HUES64 (cell line): ENCODE results near the gene GRIN3A. TPM values are rescaled to one million over a fixed set of nuclear protein-coding genes. Genes with fewer than 3 reads are reported as not detected.
A peak's percentile ranks its signal among the peaks of the same experiment; 100 is the strongest.

Experiments used
- H3K27ac ChIP-seq: 2 replicates; pipeline ENCODE4 v1.7.0; 2013; ENCODE audit warnings: low read depth, low read length, inconsistent platforms
- H3K27me3 ChIP-seq: 2 replicates; pipeline ENCODE4 v1.6.1; 2013; ENCODE audit warnings: mild to moderate bottlenecking, low read length; ENCODE audit not compliant: insufficient read depth
- H3K36me3 ChIP-seq: 2 replicates; pipeline ENCODE4 v1.6.1; 2013; ENCODE audit warnings: mild to moderate bottlenecking, low read length; ENCODE audit not compliant: insufficient read depth
- H3K4me1 ChIP-seq: 2 replicates; pipeline ENCODE4 v1.6.1; 2013; ENCODE audit warnings: mild to moderate bottlenecking, low read length, moderate library complexity; ENCODE audit not compliant: insufficient read depth
- H3K4me3 ChIP-seq: 2 replicates; pipeline ENCODE4 v1.5.1; 2013; ENCODE audit warnings: mild to moderate bottlenecking, low read length, moderate library complexity
- H3K9ac ChIP-seq: 2 replicates; pipeline ENCODE4 v1.6.1; 2013; ENCODE audit warnings: mild to moderate bottlenecking, low read depth, low read length
- H3K9me3 ChIP-seq: 2 replicates; pipeline ENCODE4 v1.6.1; 2013; ENCODE audit warnings: low read depth, low read length; ENCODE audit not compliant: insufficient read depth
- WGBS: fragments of 150-250, 120-280 bp; methylation state at CpG from one replicate; pipeline ENCODE4 v1.1.7; 2013; ENCODE audit warnings: missing lambda C conversion rate; 5-methylcytosine and 5-hydroxymethylcytosine counted together
- polyA plus RNA-seq, 2 experiments: library from polyadenylated mRNA; stranded (reverse); fragments of 50-300 nt; gene quantifications; one replicate each; pipeline ENCODE4 v1.2.3, GENCODE V29; 2013

GRIN3A gene
- polyA plus RNA-seq (2013, experiment 1 of 2): 0.05 TPM
- 0.06 TPM for polyA plus RNA-seq (2013, experiment 2 of 2)

- H3K4me3 ChIP-seq: peak within 1 kb of the TSS; percentile 53
- H3K9ac ChIP-seq: no peak within 1 kb of the TSS
- 0 out of 2 replicates have a peak, but pooled peaks cover 6% of the 10 kb centered on the region for H3K4me1 ChIP-seq
- peaks cover 52% of the 10 kb centered on the region for H3K27me3 ChIP-seq
- H3K36me3 ChIP-seq: no peaks in the 10 kb centered on the region
- peaks cover 24% of the 10 kb centered on the region for H3K9me3 ChIP-seq
- H3K27ac ChIP-seq: no peak within 1 kb of the TSS
- WGBS: 42% methylated on average over 25 of the region's 26 CpGs
Observed at GRCh38 chr9:101738566-101739183, at the start of gene GRIN3A. GRIN3A (minus strand) TSS chr9:101738647; CDS start chr9:101737979, 668 bp downstream.

- peaks cover 60% of the 10 kb centered on the region for H3K9me3 ChIP-seq
- H3K4me3 ChIP-seq: no peak overlapping the region
- no peak overlapping the region for H3K9ac ChIP-seq
- H3K27me3 ChIP-seq: no peaks in the 10 kb centered on the region
- no peaks in the 10 kb centered on the region for H3K4me1 ChIP-seq
- H3K36me3 ChIP-seq: no peaks in the 10 kb centered on the region
- H3K27ac ChIP-seq: no peak overlapping the region
- WGBS: 33% methylated on average over 1 of the region's 1 CpG
Observed at GRCh38 chr9:101787891-101788290, 49.4 kb upstream of the GRIN3A start.

- Histone ChIP-seq H3K27me3 (no peaks in the 10 kb centered on the region), H3K4me3 (no peak overlapping the region), H3K36me3 (no peaks in the 10 kb centered on the region), H3K4me1 (no peaks in the 10 kb centered on the region), H3K27ac (no peak overlapping the region), H3K9ac (no peak overlapping the region), H3K9me3 (peaks cover 51% of the 10 kb centered on the region)
- 79% methylated on average over 3 of the region's 4 CpGs for WGBS
Observed at GRCh38 chr9:101778332-101778731, 39.9 kb upstream of the GRIN3A start.

GRCh38 chr9:101764472-101764871 lies 26.0 kb upstream of the GRIN3A start:
- H3K9ac ChIP-seq: no peak overlapping the region
- H3K4me3 ChIP-seq: no peak overlapping the region
- no peaks in the 10 kb centered on the region for H3K27me3 ChIP-seq
- H3K27ac ChIP-seq: no peak overlapping the region
- 96% methylated on average over 3 of the region's 3 CpGs for WGBS
- no peaks in the 10 kb centered on the region for H3K4me1 ChIP-seq
- no peaks in the 10 kb centered on the region for H3K36me3 ChIP-seq
- H3K9me3 ChIP-seq: peaks cover 50% of the 10 kb centered on the region

DNA sequence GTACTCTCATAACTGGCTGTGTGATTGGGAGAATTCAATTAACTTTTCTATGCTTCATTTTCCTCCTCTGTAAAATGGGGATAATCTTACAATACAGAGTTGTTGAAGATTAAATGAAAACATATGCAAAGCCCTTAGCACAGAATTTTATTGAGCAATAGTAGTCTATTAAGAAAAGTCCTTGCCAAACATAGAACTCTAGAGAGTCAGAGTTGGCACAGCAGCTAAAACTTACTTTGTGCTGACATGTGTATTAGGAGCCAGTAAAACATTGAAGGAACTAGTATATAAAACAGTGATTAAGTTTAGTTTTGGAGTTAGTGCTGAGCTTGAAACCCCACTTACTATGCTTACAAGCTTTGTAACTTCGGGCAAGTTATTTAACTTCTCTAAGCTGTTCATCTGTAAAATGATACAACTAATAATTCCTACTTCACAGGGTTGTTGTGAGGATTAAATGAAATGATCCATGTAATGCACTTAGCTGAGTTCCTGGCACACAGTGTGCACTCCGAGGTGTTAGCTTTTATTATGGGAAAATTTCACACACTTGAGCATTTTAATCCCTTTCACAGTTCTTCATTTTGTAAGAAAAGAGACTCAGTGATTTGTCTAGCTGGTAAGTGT lies 20.0 kb upstream of the GRIN3A start:
- WGBS: 60% methylated on average over 1 of the region's 2 CpGs
- Histone ChIP-seq H3K9me3 (peaks cover 56% of the 10 kb centered on the region), H3K27ac (no peak overlapping the region), H3K36me3 (no peaks in the 10 kb centered on the region), H3K4me3 (no peak overlapping the region), H3K4me1 (no peaks in the 10 kb centered on the region), H3K9ac (no peak overlapping the region), H3K27me3 (no peaks in the 10 kb centered on the region)

DNA sequence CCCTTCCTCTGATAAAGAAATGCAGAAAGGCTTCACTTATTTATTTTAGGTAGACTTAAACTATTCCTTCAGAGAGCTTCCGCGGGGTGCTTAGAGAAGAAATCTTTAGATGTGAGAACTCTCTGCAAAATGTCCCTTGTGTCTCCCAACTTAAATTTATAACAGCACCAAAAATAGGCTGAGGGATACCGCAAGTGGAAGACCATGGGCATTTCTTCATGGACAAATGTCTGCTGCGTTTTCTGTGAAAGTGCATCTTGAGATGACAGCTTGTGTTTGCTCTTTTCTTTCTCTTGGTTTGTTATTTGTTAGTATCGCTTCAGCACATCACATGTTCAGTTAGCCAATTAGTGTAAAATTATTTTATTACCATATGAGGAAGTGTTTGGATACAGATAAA lies 15.3 kb upstream of the GRIN3A start:
- Histone ChIP-seq H3K27ac (no peak overlapping the region), H3K27me3 (no peaks in the 10 kb centered on the region), H3K9ac (no peak overlapping the region), H3K36me3 (no peaks in the 10 kb centered on the region), H3K4me3 (no peak overlapping the region), H3K9me3 (peaks cover 41% of the 10 kb centered on the region), H3K4me1 (no peaks in the 10 kb centered on the region)
- 92% methylated on average over 4 of the region's 5 CpGs for WGBS

GRCh38 chr9:101751895-101752294 lies 13.4 kb upstream of the GRIN3A start:
- Histone ChIP-seq H3K9ac (no peak overlapping the region), H3K36me3 (no peaks in the 10 kb centered on the region), H3K27me3 (no peaks in the 10 kb centered on the region), H3K27ac (no peak overlapping the region), H3K9me3 (peaks cover 51% of the 10 kb centered on the region), H3K4me3 (no peak overlapping the region), H3K4me1 (no peaks in the 10 kb centered on the region)
- 86% methylated on average over 1 of the region's 2 CpGs for WGBS

DNA sequence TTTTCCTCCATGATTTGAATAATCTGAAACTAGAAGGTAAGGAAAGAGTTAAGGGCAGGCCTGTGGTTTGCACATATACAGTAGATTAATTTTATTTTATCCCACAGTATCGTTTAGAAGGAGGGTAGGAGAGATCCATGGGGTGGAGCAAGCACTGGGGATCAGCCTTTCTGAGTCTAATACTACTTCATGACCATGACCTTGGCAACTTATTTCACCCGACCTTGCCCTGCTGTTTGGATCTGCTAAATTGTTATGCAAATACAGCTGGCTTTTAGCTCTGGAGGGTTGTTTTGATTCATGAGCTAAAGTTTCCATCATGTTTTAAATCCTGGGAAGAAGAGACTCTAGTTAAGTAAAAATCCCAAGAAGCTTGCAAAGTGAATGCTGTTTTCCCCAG lies 864 bp upstream of the GRIN3A start:
- Histone ChIP-seq H3K36me3 (no peaks in the 10 kb centered on the region), H3K4me3 (peak overlapping the region; percentile 53; the same call in 1 of the 2 replicates), H3K9me3 (peaks cover 30% of the 10 kb centered on the region), H3K27me3 (peaks cover 52% of the 10 kb centered on the region), H3K9ac (no peak overlapping the region), H3K4me1 (0 out of 2 replicates have a peak, but pooled peaks cover 6% of the 10 kb centered on the region), H3K27ac (no peak overlapping the region)
- 47% methylated on average over 1 of the region's 2 CpGs for WGBS

GRCh38 chr9:101737705-101738565 lies 512 bp downstream of the GRIN3A start:
- Histone ChIP-seq H3K9me3 (peaks cover 19% of the 10 kb centered on the region), H3K9ac (no peak overlapping the region), H3K4me3 (peak overlapping the region; percentile 53), H3K4me1 (0 out of 2 replicates have a peak, but pooled peaks cover 6% of the 10 kb centered on the region), H3K27ac (no peak overlapping the region), H3K27me3 (peaks cover 52% of the 10 kb centered on the region), H3K36me3 (no peaks in the 10 kb centered on the region)
- WGBS: 58% methylated on average over 78 of the region's 78 CpGs

GRCh38 chr9:101737165-101737704 lies 1.2 kb downstream of the GRIN3A start:
- H3K27me3 ChIP-seq: peaks cover 52% of the 10 kb centered on the region
- no peak overlapping the region for H3K9ac ChIP-seq
- 67% methylated on average over 32 of the region's 32 CpGs for WGBS
- H3K9me3 ChIP-seq: peaks cover 21% of the 10 kb centered on the region
- no peak overlapping the region; the same call in 1 of the 2 replicates for H3K4me3 ChIP-seq
- H3K27ac ChIP-seq: no peak overlapping the region
- no peaks in the 10 kb centered on the region for H3K36me3 ChIP-seq
- H3K4me1 ChIP-seq: 0 out of 2 replicates have a peak, but pooled peaks cover 6% of the 10 kb centered on the region

DNA sequence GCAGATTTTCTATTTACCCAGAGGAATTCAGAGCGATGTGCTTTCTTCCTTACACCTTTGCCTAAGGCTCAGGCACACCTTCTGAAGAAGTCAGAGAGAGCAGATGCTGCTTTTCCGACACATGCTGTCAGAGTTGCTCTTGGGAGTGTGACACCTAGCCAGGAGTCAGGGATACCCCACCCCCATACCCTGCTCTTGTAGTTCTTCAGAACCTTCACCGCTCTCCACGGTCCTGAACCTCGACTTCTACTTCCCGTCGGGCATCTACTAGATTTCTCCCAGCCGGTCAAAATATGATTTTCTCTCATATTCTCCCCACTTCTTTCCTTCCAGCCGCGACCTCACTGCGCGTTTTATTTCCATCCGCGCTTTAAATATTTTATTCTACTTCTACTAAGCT lies 1.7 kb downstream of the GRIN3A start:
- Histone ChIP-seq H3K27ac (no peak overlapping the region), H3K9me3 (peaks cover 21% of the 10 kb centered on the region), H3K36me3 (no peaks in the 10 kb centered on the region), H3K4me3 (no peak overlapping the region), H3K9ac (no peak overlapping the region), H3K27me3 (peaks cover 52% of the 10 kb centered on the region), H3K4me1 (0 out of 2 replicates have a peak, but pooled peaks cover 6% of the 10 kb centered on the region)
- 53% methylated on average over 14 of the region's 14 CpGs for WGBS
